ENCODE data around the gene PRR16.

The PRR16 gene

GRCh38 chr5:120690621-120691407 is 226.7 kb downstream of the PRR16 start:
- Histone ChIP-seq H3K9ac (ENCODE audit: low read length) (no peak overlapping the region), H3K27ac (ENCODE audit: low read length) (no peak overlapping the region), H2AFZ (ENCODE audit: low read length) (no peak overlapping the region), H3K4me3 (ENCODE audit: low read length) (no peak overlapping the region), H3K9me2 (replicated peaks; ENCODE audit: insufficient read depth, low read length) (no peaks in the 10 kb centered on the region), H3K4me1 (ENCODE audit: low read length) (no peaks in the 10 kb centered on the region), H4K20me1 (ENCODE audit: insufficient read depth, low read length) (no peaks in the 10 kb centered on the region), H3K27me3 (replicated peaks; ENCODE audit: insufficient read depth, low read length) (no peaks in the 10 kb centered on the region), H3K4me2 (ENCODE audit: low read depth, low read length) (no peak overlapping the region), H3F3A (ENCODE audit: insufficient read depth, low read length) (no peaks in the 10 kb centered on the region), H3K36me3 (replicated peaks; ENCODE audit: insufficient read depth, low read length) (no peaks in the 10 kb centered on the region), H3K9me3 (replicated peaks; ENCODE audit: insufficient read depth, low read length) (no peaks in the 10 kb centered on the region), H3K79me2 (ENCODE audit: low read length) (no peaks in the 10 kb centered on the region)
- TF ChIP-seq, protein P1, sequence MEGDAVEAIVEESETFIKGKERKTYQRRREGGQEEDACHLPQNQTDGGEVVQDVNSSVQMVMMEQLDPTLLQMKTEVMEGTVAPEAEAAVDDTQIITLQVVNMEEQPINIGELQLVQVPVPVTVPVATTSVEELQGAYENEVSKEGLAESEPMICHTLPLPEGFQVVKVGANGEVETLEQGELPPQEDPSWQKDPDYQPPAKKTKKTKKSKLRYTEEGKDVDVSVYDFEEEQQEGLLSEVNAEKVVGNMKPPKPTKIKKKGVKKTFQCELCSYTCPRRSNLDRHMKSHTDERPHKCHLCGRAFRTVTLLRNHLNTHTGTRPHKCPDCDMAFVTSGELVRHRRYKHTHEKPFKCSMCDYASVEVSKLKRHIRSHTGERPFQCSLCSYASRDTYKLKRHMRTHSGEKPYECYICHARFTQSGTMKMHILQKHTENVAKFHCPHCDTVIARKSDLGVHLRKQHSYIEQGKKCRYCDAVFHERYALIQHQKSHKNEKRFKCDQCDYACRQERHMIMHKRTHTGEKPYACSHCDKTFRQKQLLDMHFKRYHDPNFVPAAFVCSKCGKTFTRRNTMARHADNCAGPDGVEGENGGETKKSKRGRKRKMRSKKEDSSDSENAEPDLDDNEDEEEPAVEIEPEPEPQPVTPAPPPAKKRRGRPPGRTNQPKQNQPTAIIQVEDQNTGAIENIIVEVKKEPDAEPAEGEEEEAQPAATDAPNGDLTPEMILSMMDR (IDR thresholded peaks at IDR 0.05; ENCODE audit: low read length), result no peak
- TF ChIP-seq EZH2 (optimal IDR thresholded peaks at IDR 0.05; ENCODE audit: low read depth, low read length), result no peak
- TF ChIP-seq EZH2phosphoT487 (IDR thresholded peaks at IDR 0.05; ENCODE audit: low read length), result no peak
- no peak for DNase-seq

- no peaks in the 10 kb centered on the region for H3K36me3 ChIP-seq (replicated peaks; ENCODE audit: insufficient read depth, low read length)
- no peaks in the 10 kb centered on the region for H3K4me1 ChIP-seq (ENCODE audit: low read length)
- no peak for DNase-seq
- H3K27ac ChIP-seq (ENCODE audit: low read length), result no peak overlapping the region
- TF ChIP-seq EZH2phosphoT487 (IDR thresholded peaks at IDR 0.05; ENCODE audit: low read length) (no peak), EZH2 (optimal IDR thresholded peaks at IDR 0.05; ENCODE audit: low read depth, low read length) (no peak)
- TF ChIP-seq, protein P1 (IDR thresholded peaks at IDR 0.05; ENCODE audit: low read length), result no peak
- no peak overlapping the region for H3K9ac ChIP-seq (ENCODE audit: low read length)
- H3K27me3 ChIP-seq (replicated peaks; ENCODE audit: insufficient read depth, low read length), result no peaks in the 10 kb centered on the region
- H2AFZ ChIP-seq (ENCODE audit: low read length), result no peak overlapping the region
- H3K9me3 ChIP-seq (replicated peaks; ENCODE audit: insufficient read depth, low read length), result no peaks in the 10 kb centered on the region
- no peaks in the 10 kb centered on the region for H4K20me1 ChIP-seq (ENCODE audit: insufficient read depth, low read length)
- H3F3A ChIP-seq (ENCODE audit: insufficient read depth, low read length), result no peaks in the 10 kb centered on the region
- H3K79me2 ChIP-seq (ENCODE audit: low read length), result no peaks in the 10 kb centered on the region
- H3K4me2 ChIP-seq (ENCODE audit: low read depth, low read length), result no peak overlapping the region
- no peak overlapping the region for H3K4me3 ChIP-seq (ENCODE audit: low read length)
- no peaks in the 10 kb centered on the region for H3K9me2 ChIP-seq (replicated peaks; ENCODE audit: insufficient read depth, low read length)
These were observed 228.2 kb downstream of the PRR16 start for GRCh38 chr5:120692325-120692724.

DNA sequence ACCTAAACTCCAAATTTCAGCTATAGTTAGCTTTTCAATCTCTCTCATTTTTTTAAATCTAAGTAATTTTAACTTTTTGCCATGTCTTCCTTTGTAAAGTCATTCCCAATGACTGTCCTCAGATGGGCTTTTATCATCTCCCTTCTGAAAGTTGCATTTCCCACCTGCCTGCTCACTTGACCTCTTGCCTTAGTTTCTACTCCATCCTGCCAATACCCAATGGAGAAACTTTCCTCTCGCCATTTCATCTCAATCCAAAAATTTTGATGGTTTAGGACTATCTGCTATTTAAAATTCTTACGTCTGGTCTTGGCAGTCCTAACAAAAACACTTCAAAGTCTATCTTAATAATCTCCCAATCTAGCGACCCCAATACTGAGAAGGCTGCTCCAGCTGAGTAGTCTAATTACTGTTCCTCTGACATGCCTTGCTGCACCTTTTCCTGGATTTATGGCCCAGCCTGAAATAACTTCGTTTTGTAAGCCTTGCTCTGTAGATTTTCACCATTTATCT is 231.3 kb downstream of the PRR16 start:
- H3K4me2 ChIP-seq (ENCODE audit: low read depth, low read length), result no peak overlapping the region
- no peaks in the 10 kb centered on the region for H3K9me3 ChIP-seq (replicated peaks; ENCODE audit: insufficient read depth, low read length)
- H3K27ac ChIP-seq (ENCODE audit: low read length), result no peak overlapping the region
- no peak for DNase-seq
- no peaks in the 10 kb centered on the region for H3K36me3 ChIP-seq (replicated peaks; ENCODE audit: insufficient read depth, low read length)
- H3K9ac ChIP-seq (ENCODE audit: low read length), result no peak overlapping the region
- H2AFZ ChIP-seq (ENCODE audit: low read length), result no peak overlapping the region
- TF ChIP-seq EZH2phosphoT487 (IDR thresholded peaks at IDR 0.05; ENCODE audit: low read length) (no peak), EZH2 (optimal IDR thresholded peaks at IDR 0.05; ENCODE audit: low read depth, low read length) (no peak)
- TF ChIP-seq, protein P1 (IDR thresholded peaks at IDR 0.05; ENCODE audit: low read length), result no peak
- H3K4me3 ChIP-seq (ENCODE audit: low read length), result no peak overlapping the region
- no peaks in the 10 kb centered on the region for H4K20me1 ChIP-seq (ENCODE audit: insufficient read depth, low read length)
- H3K27me3 ChIP-seq (replicated peaks; ENCODE audit: insufficient read depth, low read length), result no peaks in the 10 kb centered on the region
- no peaks in the 10 kb centered on the region for H3K9me2 ChIP-seq (replicated peaks; ENCODE audit: insufficient read depth, low read length)
- no peaks in the 10 kb centered on the region for H3K4me1 ChIP-seq (ENCODE audit: low read length)
- H3F3A ChIP-seq (ENCODE audit: insufficient read depth, low read length), result no peaks in the 10 kb centered on the region
- H3K79me2 ChIP-seq (ENCODE audit: low read length), result no peaks in the 10 kb centered on the region
